Stomach (tissue), 9 donors: ENCODE results near the gene ERG. TPM values are rescaled to one million over a fixed set of nuclear protein-coding genes. Genes with fewer than 3 reads are reported as not detected.

Experiments used
- DNase-seq, 2 donors: peaks; one replicate each; pipeline versions ENCODE4 v3.0.0 to v3.0.0-alpha.2; 2013 to 2019
- H3K27ac ChIP-seq, 5 donors: fragments of 200-600 bp in 4 of 5; sonication (generic) in 4 of 5; one replicate each; pipeline ENCODE4 v1.5.1; 2013 to 2019; ENCODE audit warnings: mild to moderate bottlenecking in 1 of 5, moderate library complexity in 1 of 5
- H3K27me3 ChIP-seq, 3 donors: fragments of 200-600 bp; sonication (generic); one replicate each; pipeline ENCODE4 v1.5.1; 2017 to 2019; ENCODE audit warnings: mixed run types in 1 of 3
- H3K36me3 ChIP-seq, 4 donors: fragments of 200-600 bp; sonication (generic); 1 replicate in 3 of 4; 2 replicates in 1 of 4; pipeline ENCODE4 v1.5.1; 2016 to 2019
- H3K4me1 ChIP-seq, 4 donors: fragments of 200-600 bp; sonication (generic); one replicate each; pipeline ENCODE4 v1.5.1; 2016 to 2019
- H3K4me3 ChIP-seq, 4 donors: fragments of 200-600 bp; sonication (generic) in 3 of 4; one replicate each; pipeline ENCODE4 v1.5.1; 2016 to 2019; ENCODE audit warnings: mild to moderate bottlenecking in 1 of 4
- H3K9me3 ChIP-seq, 4 donors: fragments of 200-600 bp; sonication (generic); one replicate each; pipeline ENCODE4 v1.5.1; 2016 to 2019
- EP300 ChIP-seq: sonication (generic); formaldehyde crosslinking; IDR thresholded peaks from one replicate; pipeline ENCODE4 v1.6.1; 2017; ENCODE audit warnings: antibody characterized with exemption
- POLR2A ChIP-seq, 4 donors: fragments of 450-650 bp; IDR thresholded peaks; one replicate each; pipeline ENCODE4 v1.6.1; 2016; ENCODE audit warnings: antibody characterized with exemption in 4 of 4, control low read depth in 2 of 4, mild to moderate bottlenecking in 1 of 4, moderate library complexity in 1 of 4
- POLR2AphosphoS5 ChIP-seq, 3 donors: sonication (generic); formaldehyde crosslinking; IDR thresholded peaks; one replicate each; pipeline ENCODE4 v1.6.1; 2016; ENCODE audit warnings: antibody characterized with exemption in 3 of 3
- WGBS, 5 donors: extraction: QIAGEN DNeasy Blood & Tissue Kit in 3 of 5; methylation state at CpG; one replicate each; pipeline versions ENCODE4 v1.1.5 to v1.1.7; 2013 to 2018; 5-methylcytosine and 5-hydroxymethylcytosine counted together
- intact Hi-C: fragments of 100-400 bp; cut with DNase I; formaldehyde crosslinking; loops from one replicate; pipeline ENCODE4 v1.15.1; 2023; ENCODE audit warnings: low total_unique reads
- polyA plus RNA-seq, 3 donors: library from polyadenylated mRNA; stranded (reverse); fragments of 200-250 nt; gene quantifications; one replicate each; pipeline ENCODE4 v1.2.3, GENCODE V29; 2013
- total RNA-seq, 5 donors: library from RNA; depleted of rRNA; stranded (reverse); fragments of >200 nt; gene quantifications; one replicate each; pipeline versions ENCODE4 v1.1.0 to v1.2.3, GENCODE V29; 2014 to 2016
- TF ChIP-seq, protein P1 (sequence below), 7 experiments: fragments of 450-650 bp in 4 of 7; fragments of 200-600 bp in 3 of 7; sonication (generic) in 3 of 7; IDR thresholded peaks; one replicate each; pipeline ENCODE4 v1.5.1; 2016 to 2019; ENCODE audit warnings: antibody characterized with exemption in 7 of 7, control low read depth in 2 of 7, mild to moderate bottlenecking in 1 of 7
- donor health status: healthy with polysubstance abuse.
- donor health status: Bipolar disorder and iron deficiency.
- donor health status: healthy.

The ERG gene
- total and polyA plus RNA-seq, 8 donors, result 0.58 to 14.5 (median 5.4) TPM; not detected in 1

DNA sequence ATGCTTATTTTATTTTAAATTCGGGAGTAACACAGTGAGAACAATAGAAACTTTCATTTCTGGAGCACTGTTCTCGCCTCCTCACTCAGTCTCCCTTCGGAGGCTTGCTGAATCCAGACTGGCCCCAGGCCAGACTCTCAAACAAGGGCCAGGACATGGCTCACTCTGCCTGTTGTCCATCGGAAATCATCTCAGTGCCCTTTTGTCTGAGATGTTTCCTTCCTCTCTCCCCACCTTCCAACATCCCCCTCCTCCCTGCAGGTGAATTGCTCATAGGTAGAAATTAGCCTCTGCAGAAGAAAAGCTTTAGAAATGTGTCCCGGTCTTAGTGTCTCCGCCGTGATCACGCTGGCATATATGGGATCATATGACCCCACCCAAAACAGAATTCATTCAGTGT is 55.2 kb downstream of the ERG start:
- Histone ChIP-seq H3K27ac (no peak overlapping the region), H3K4me1 (peaks cover 0 to 9% (median 0%) of the 10 kb centered on the region in 4 donors)
- WGBS, 5 donors, result 65 to 84% (median 77%) methylated on average over 8 of the region's 8 CpGs

DNA sequence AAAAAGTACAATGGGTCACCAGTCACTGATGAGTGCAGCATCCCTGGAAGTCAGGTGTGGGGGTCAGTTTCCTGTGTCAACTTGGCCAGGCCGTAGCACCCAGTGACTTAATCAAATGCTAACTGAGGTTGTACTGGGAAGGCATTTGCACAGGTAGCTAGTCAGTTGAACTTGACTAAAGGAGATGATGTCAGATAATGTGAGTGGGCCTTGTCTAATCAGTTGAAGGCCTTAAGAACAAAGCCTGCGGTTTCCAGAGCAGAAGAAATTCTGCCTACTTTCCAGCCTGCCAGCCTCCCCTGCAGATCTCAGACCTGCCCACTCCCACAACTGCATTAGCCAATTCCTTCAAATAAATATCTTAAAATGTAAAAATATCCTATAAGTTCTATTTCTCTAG is 57.1 kb downstream of the ERG start:
- 74 to 86% (median 81%) methylated on average over 2 of the region's 2 CpGs for WGBS, 5 donors
- intact Hi-C loops, result no loop called here
- TF ChIP-seq, protein P1, sequence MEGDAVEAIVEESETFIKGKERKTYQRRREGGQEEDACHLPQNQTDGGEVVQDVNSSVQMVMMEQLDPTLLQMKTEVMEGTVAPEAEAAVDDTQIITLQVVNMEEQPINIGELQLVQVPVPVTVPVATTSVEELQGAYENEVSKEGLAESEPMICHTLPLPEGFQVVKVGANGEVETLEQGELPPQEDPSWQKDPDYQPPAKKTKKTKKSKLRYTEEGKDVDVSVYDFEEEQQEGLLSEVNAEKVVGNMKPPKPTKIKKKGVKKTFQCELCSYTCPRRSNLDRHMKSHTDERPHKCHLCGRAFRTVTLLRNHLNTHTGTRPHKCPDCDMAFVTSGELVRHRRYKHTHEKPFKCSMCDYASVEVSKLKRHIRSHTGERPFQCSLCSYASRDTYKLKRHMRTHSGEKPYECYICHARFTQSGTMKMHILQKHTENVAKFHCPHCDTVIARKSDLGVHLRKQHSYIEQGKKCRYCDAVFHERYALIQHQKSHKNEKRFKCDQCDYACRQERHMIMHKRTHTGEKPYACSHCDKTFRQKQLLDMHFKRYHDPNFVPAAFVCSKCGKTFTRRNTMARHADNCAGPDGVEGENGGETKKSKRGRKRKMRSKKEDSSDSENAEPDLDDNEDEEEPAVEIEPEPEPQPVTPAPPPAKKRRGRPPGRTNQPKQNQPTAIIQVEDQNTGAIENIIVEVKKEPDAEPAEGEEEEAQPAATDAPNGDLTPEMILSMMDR (IDR thresholded peaks at IDR 0.05), result no peak
- TF ChIP-seq EP300 (no peak), POLR2A (IDR thresholded peaks at IDR 0.05) (no peak), POLR2AphosphoS5 (IDR thresholded peaks at IDR 0.05) (no peak)

More for the DNA sequence above, 55.2 kb downstream of the ERG start:
- Histone ChIP-seq H3K4me3 (no peak overlapping the region), H3K27me3 (peaks cover 0 to 6% (median 0%) of the 10 kb centered on the region in 3 donors), H3K9me3 (no peaks in the 10 kb centered on the region), H3K36me3 (no peaks in the 10 kb centered on the region)
- TF ChIP-seq POLR2A (IDR thresholded peaks at IDR 0.05), result no peak
- no peak for TF ChIP-seq EP300
- TF ChIP-seq, protein P1 (IDR thresholded peaks at IDR 0.05), result no peak
- TF ChIP-seq POLR2AphosphoS5 (IDR thresholded peaks at IDR 0.05), result no peak
- DNase-seq, result no peak
- intact Hi-C loops, result no loop called here

DNA sequence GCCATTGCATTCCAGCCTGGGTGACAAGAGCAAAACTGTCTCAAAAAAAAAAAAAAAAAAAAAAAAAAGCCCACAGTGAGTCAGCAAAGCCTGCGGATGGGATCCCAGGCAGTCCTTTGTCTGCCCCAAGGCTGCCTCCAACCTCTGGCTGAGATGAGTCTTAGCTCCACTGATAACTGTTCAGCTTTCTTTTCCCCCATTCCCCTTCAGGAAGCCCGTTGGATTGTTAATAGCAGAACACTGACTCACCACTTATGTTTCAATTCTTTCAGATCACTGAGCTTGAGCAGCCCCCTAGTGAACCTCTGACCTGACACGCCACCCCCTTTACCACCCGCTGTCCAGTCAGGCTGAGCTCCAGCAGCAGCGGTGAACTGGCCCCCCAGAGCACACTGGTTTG is 57.5 kb downstream of the ERG start:
- H3K27ac ChIP-seq, result no peak overlapping the region
- H3K4me3 ChIP-seq, result no peak overlapping the region
- no peaks in the 10 kb centered on the region for H3K9me3 ChIP-seq
- intact Hi-C loops, result no loop called here
- DNase-seq, result no peak
- 61 to 80% (median 75%) methylated on average over 5 of the region's 5 CpGs for WGBS, 5 donors
- peaks cover 0 to 6% (median 0%) of the 10 kb centered on the region in 3 donors for H3K27me3 ChIP-seq
- peaks cover 0 to 9% (median 0%) of the 10 kb centered on the region in 4 donors for H3K4me1 ChIP-seq
- TF ChIP-seq, protein P1 (IDR thresholded peaks at IDR 0.05), result no peak
- no peak for TF ChIP-seq POLR2AphosphoS5 (IDR thresholded peaks at IDR 0.05)
- no peak for TF ChIP-seq EP300
- TF ChIP-seq POLR2A (IDR thresholded peaks at IDR 0.05), result no peak
- H3K36me3 ChIP-seq, result no peaks in the 10 kb centered on the region

More for the DNA sequence above, 57.1 kb downstream of the ERG start:
- no peak for DNase-seq
- Histone ChIP-seq H3K4me1 (peaks cover 0 to 9% (median 0%) of the 10 kb centered on the region in 4 donors), H3K36me3 (no peaks in the 10 kb centered on the region), H3K27me3 (peaks cover 0 to 6% (median 0%) of the 10 kb centered on the region in 3 donors), H3K9me3 (no peaks in the 10 kb centered on the region), H3K27ac (no peak overlapping the region), H3K4me3 (no peak overlapping the region)

DNA sequence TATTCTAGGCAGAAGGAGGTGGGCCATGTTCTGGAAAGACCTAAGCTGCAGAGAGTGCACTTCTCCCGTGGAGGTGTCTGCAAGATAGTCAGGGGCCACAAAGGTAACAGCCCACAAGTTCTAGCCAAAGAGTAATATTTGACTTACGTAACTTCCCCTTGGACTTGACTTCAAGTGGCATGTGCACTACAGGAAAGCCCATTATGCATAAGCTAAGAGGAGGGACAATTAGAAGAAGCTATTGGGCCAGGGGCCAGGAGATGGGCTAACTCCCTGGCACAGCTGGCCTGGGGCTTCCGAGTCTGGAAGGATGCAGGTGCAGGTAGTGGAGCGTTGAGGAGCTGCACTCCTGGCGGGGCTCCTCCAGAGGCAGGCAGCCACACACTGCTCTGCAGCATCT is 58.3 kb downstream of the ERG start:
- H3K27ac ChIP-seq, result peak overlapping the region in 1 of 5 donors; percentile 8
- intact Hi-C loops, result no loop called here
- no peak overlapping the region for H3K4me3 ChIP-seq
- peaks cover 0 to 6% (median 0%) of the 10 kb centered on the region in 3 donors for H3K27me3 ChIP-seq
- H3K36me3 ChIP-seq, result no peaks in the 10 kb centered on the region
- no peak for TF ChIP-seq POLR2AphosphoS5 (IDR thresholded peaks at IDR 0.05)
- no peak for TF ChIP-seq EP300
- no peak for TF ChIP-seq POLR2A (IDR thresholded peaks at IDR 0.05)
- TF ChIP-seq, protein P1 (IDR thresholded peaks at IDR 0.05), result no peak
- peaks cover 0 to 14% (median 4%) of the 10 kb centered on the region in 4 donors for H3K4me1 ChIP-seq
- H3K9me3 ChIP-seq, result no peaks in the 10 kb centered on the region
- no peak for DNase-seq
- 67 to 78% (median 78%) methylated on average over 5 of the region's 5 CpGs for WGBS, 5 donors
